Right lobe of liver (tissue), 6 donors: ENCODE results near the gene HHATL. TPM values are rescaled to one million over a fixed set of nuclear protein-coding genes. Genes with fewer than 3 reads are reported as not detected.

Experiments
- ATAC-seq, 4 donors: fragments of 200-7000 bp; cut with Tn5 transposase; one replicate each; pipeline ENCODE4 v1.9.1; 2020; ENCODE audit warnings: mild to moderate bottlenecking in 4 of 4, moderate library complexity in 4 of 4
- DNase-seq, 3 donors: peaks; one replicate each; pipeline ENCODE4 v3.0.0-alpha.2; 2020
- H3K27ac ChIP-seq, 3 donors: fragments of 200-600 bp; one replicate each; pipeline ENCODE4 v1.8.0; 2022
- H3K27me3 ChIP-seq, 2 donors: fragments of 200-600 bp; one replicate each; pipeline ENCODE4 v1.8.0; 2022
- H3K36me3 ChIP-seq, 4 donors: fragments of 200-600 bp; sonication (generic) in 1 of 4; one replicate each; pipeline versions ENCODE4 v1.5.1 to v1.8.0; 2017 to 2022; ENCODE audit warnings: control low read depth in 1 of 4
- H3K4me1 ChIP-seq, 4 donors: fragments of 200-600 bp; sonication (generic) in 1 of 4; one replicate each; pipeline versions ENCODE4 v1.5.1 to v1.8.0; 2017 to 2022; ENCODE audit warnings: control low read depth in 1 of 4
- H3K4me3 ChIP-seq, 3 donors: fragments of 200-600 bp; one replicate each; pipeline ENCODE4 v1.8.0; 2022
- H3K9me3 ChIP-seq, 4 donors: fragments of 200-600 bp; sonication (generic) in 1 of 4; one replicate each; pipeline versions ENCODE4 v1.5.1 to v1.8.0; 2017 to 2022; ENCODE audit warnings: control low read depth in 1 of 4
- CTCF ChIP-seq, 4 donors: fragments of 200-600 bp in 3 of 4; fragments of 450-650 bp in 1 of 4; IDR thresholded peaks; one replicate each; pipeline versions ENCODE4 v1.5.1 to v1.8.0; 2016 to 2022; ENCODE audit warnings: antibody characterized with exemption in 4 of 4, mild to moderate bottlenecking in 2 of 4
- POLR2A ChIP-seq: fragments of 450-650 bp; IDR thresholded peaks from one replicate; pipeline ENCODE4 v1.6.1; 2017; ENCODE audit warnings: antibody characterized with exemption, mild to moderate bottlenecking
- whole genome bisulfite sequencing: methylation state at CpG from one replicate; pipeline ENCODE4 v1.1.6; 2018; ENCODE audit warnings: low coverage, low lambda C conversion rate; ENCODE audit not compliant: insufficient coverage; ENCODE audit errors: missing lambda C conversion rate; 5-methylcytosine and 5-hydroxymethylcytosine counted together
- intact Hi-C, 2 donors: fragments of 100-400 bp; cut with DNase I; formaldehyde crosslinking; loops; one replicate each; pipeline versions ENCODE4 v1.11.2 to v1.14.1; 2022
- total RNA-seq, 6 experiments: library from RNA; depleted of rRNA in 2 of 6; stranded (reverse); fragments of >200 nt in 2 of 6; fragmentation: NEBNext Ultra II Directional in 3 of 6; extraction: Animal tissue kit (Norgen Biotek cat#: 25700) in 3 of 6; gene quantifications; one replicate each; pipeline versions ENCODE4 v1.1.0 to v1.2.4, GENCODE V29; 2016 to 2023
- donor health status: DM: no; HTN: yes; CAD: no.
- donor health status: DM: no; HTN: no; CAD: no.
- donor health status: DM: no; HTN: no; CAD: no.
- donor health status: DM: no; HTN: yes; CAD: no.
- donor health status: DM: no; HTN: yes; CAD: no.

The HHATL gene
- total RNA-seq, 6 experiments from 2014 or later = 0.29 to 1.0 (median 0.60) TPM; not detected in 3

GRCh38 chr3:42702982-42703694, 540 bp upstream of the HHATL start:
- DNase-seq = no peak

GRCh38 chr3:42701371-42702065, 1.1 kb downstream of the HHATL start:
- no peak for DNase-seq
- 67% methylated on average over 1 of the region's 15 CpGs for WGBS
- H3K9me3 ChIP-seq = no peaks in the 10 kb centered on the region
- no peaks in the 10 kb centered on the region for H3K27me3 ChIP-seq
- intact Hi-C loops = no loop called here
- ATAC-seq = peak in 3 of 4 donors; percentile 45 to 77 (median 59)
- H3K27ac ChIP-seq = no peak overlapping the region
- no peak overlapping the region for H3K4me3 ChIP-seq
- TF ChIP-seq POLR2A (no peak), CTCF (IDR thresholded peaks at IDR 0.05) (no peak)
- no peaks in the 10 kb centered on the region for H3K4me1 ChIP-seq
- no peaks in the 10 kb centered on the region for H3K36me3 ChIP-seq

More at GRCh38 chr3:42702982-42703694, 540 bp upstream of the HHATL start:
- Histone ChIP-seq H3K27ac (no peak overlapping the region), H3K4me1 (no peaks in the 10 kb centered on the region), H3K36me3 (no peaks in the 10 kb centered on the region), H3K9me3 (no peaks in the 10 kb centered on the region), H3K27me3 (no peaks in the 10 kb centered on the region), H3K4me3 (no peak overlapping the region)
- intact Hi-C loops = no loop called here
- WGBS = 80% methylated on average over 1 of the region's 6 CpGs
- no peak for TF ChIP-seq POLR2A
- TF ChIP-seq CTCF (IDR thresholded peaks at IDR 0.05) = no peak
- no peak for ATAC-seq

GRCh38 chr3:42700366-42701288, 2.0 kb downstream of the HHATL start:
- DNase-seq (no peak), ATAC-seq (no peak)
- TF ChIP-seq POLR2A = no peak
- TF ChIP-seq CTCF (IDR thresholded peaks at IDR 0.05) = no peak
- H3K9me3 ChIP-seq = no peaks in the 10 kb centered on the region
- H3K36me3 ChIP-seq = no peaks in the 10 kb centered on the region
- intact Hi-C loops = no loop called here
- no peak overlapping the region for H3K27ac ChIP-seq
- H3K27me3 ChIP-seq = no peaks in the 10 kb centered on the region
- no peaks in the 10 kb centered on the region for H3K4me1 ChIP-seq
- WGBS = 50% methylated on average over 3 of the region's 15 CpGs
- H3K4me3 ChIP-seq = no peak overlapping the region

GRCh38 chr3:42699511-42699971, 3.1 kb downstream of the HHATL start:
- ATAC-seq (no peak), DNase-seq (no peak)
- Histone ChIP-seq H3K4me1 (no peaks in the 10 kb centered on the region), H3K4me3 (no peak overlapping the region), H3K27me3 (no peaks in the 10 kb centered on the region), H3K36me3 (no peaks in the 10 kb centered on the region), H3K27ac (no peak overlapping the region), H3K9me3 (no peaks in the 10 kb centered on the region)
- WGBS = 80% methylated on average over 2 of the region's 10 CpGs
- TF ChIP-seq CTCF (IDR thresholded peaks at IDR 0.05) (no peak), POLR2A (no peak)
- intact Hi-C loops = no loop called here
